Peyer's patch (tissue), 4 donors: Measurements from ENCODE around the gene TBCD.

ENCODE experiments used
- POLR2A ChIP-seq, 2 donors: fragments of 450-650 bp; IDR thresholded peaks; one replicate each; pipeline ENCODE4 v1.5.1; 2017; ENCODE audit warnings: antibody characterized with exemption in 2 of 2, mild to moderate bottlenecking in 2 of 2, moderate library complexity in 2 of 2
- TF ChIP-seq, protein P1 (sequence below), 6 experiments: fragments of 450-650 bp in 4 of 6; fragments of 200-600 bp in 2 of 6; sonication (generic) in 1 of 6; IDR thresholded peaks; one replicate each; pipeline ENCODE4 v1.5.1; 2017 to 2019; ENCODE audit warnings: antibody characterized with exemption in 6 of 6, mild to moderate bottlenecking in 3 of 6, moderate library complexity in 1 of 6

DNA sequence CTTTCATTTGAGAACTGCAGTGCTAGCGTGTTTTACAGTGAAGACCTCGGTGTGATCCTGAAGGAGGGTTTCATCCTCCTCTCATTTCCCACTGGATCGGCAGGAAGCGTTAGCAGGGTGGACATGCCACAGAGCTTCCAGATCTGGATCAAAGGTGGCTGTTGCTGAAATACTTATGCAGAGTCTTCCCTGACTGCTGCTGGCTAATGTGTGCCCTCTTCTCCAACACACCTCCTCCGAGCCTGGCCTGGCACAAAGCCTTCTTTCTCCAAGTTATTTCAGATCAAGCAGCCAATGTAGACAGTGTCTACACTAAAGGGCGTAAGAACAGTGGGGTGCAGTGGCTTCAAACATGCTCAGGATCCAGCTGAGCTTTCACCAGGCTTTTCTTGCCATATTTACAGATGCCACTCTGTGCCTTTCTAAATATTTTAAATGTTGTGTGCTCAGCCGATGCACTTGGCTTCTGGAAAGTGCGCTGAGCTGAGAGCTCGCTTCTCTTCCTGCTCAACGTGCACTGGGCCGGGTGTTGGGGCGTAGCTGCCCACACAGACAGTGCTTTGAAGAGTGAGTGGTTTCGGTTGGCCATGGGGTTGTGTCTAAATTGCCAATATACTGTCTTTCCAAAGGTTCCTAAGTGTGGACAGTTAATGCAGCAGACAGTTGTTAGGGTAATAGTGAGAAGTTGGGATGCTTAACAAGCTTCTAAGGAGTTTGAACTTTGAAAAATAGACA lies 85.9 kb downstream of the TBCD start:
- TF ChIP-seq, protein P1, sequence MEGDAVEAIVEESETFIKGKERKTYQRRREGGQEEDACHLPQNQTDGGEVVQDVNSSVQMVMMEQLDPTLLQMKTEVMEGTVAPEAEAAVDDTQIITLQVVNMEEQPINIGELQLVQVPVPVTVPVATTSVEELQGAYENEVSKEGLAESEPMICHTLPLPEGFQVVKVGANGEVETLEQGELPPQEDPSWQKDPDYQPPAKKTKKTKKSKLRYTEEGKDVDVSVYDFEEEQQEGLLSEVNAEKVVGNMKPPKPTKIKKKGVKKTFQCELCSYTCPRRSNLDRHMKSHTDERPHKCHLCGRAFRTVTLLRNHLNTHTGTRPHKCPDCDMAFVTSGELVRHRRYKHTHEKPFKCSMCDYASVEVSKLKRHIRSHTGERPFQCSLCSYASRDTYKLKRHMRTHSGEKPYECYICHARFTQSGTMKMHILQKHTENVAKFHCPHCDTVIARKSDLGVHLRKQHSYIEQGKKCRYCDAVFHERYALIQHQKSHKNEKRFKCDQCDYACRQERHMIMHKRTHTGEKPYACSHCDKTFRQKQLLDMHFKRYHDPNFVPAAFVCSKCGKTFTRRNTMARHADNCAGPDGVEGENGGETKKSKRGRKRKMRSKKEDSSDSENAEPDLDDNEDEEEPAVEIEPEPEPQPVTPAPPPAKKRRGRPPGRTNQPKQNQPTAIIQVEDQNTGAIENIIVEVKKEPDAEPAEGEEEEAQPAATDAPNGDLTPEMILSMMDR (IDR thresholded peaks at IDR 0.05) = no peak
- no peak for TF ChIP-seq POLR2A (IDR thresholded peaks at IDR 0.05)
